Activated CD8-positive, alpha-beta T cell treated with anti-CD3 and anti-CD28 coated beads for 36 hours (primary cell): ENCODE data around the gene ZNF76. TPM values are rescaled to one million over a fixed set of nuclear protein-coding genes. Genes with fewer than 3 reads are reported as not detected.
"Not testable (repeated sequence)": the region's sequence is repeated elsewhere in the genome, so short reads cannot be mapped to it uniquely, and the experiment has no call there.

Experiments
- ATAC-seq: fragments of 200-7000 bp; cut with Tn5 transposase; one replicate; pipeline ENCODE4 v1.10.0; 2021; ENCODE audit warnings: mild to moderate bottlenecking, moderate library complexity
- CTCF ChIA-PET: fragments of 350-600 bp; sonication (Branson Sonifier 250); formaldehyde crosslinking; loops from one replicate; lab custom pipeline; 2021; ENCODE audit warnings: antibody characterized with exemption; lab: Charles Lee
- POLR2A ChIA-PET: fragments of 350-600 bp; sonication (Branson Sonifier 250); formaldehyde crosslinking; loops from one replicate; lab custom pipeline; 2021; ENCODE audit warnings: antibody characterized with exemption; lab: Charles Lee
- DNase-seq: peaks from one replicate; pipeline ENCODE4 v3.0.0-alpha.2; 2020
- H3K27ac Mint-ChIP-seq: one replicate; pipeline ENCODE4 v1.8.0; 2021; ENCODE audit warnings: mild to moderate bottlenecking, mixed read lengths
- H3K27me3 Mint-ChIP-seq: one replicate; pipeline ENCODE4 v1.8.0; 2021; ENCODE audit warnings: mixed read lengths
- H3K36me3 Mint-ChIP-seq: one replicate; pipeline ENCODE4 v1.8.0; 2021; ENCODE audit warnings: low read depth, mixed read lengths
- H3K4me1 Mint-ChIP-seq: one replicate; pipeline ENCODE4 v1.8.0; 2021; ENCODE audit warnings: low read depth, mixed read lengths
- H3K4me3 Mint-ChIP-seq: one replicate; pipeline ENCODE4 v1.8.0; 2021; ENCODE audit warnings: mild to moderate bottlenecking, moderate library complexity, mixed read lengths
- H3K9me3 Mint-ChIP-seq: one replicate; pipeline ENCODE4 v1.8.0; 2021; ENCODE audit warnings: mixed read lengths
- intact Hi-C: fragments of 100-400 bp; cut with micrococcal nuclease; formaldehyde crosslinking; loops from one replicate; pipeline ENCODE4 v1.10.0; 2022
- total RNA-seq, 2 experiments: library from RNA; stranded (reverse); gene quantifications; one replicate each; pipeline ENCODE4 v1.2.3, GENCODE V29; 2021
- TF ChIP-seq, protein P1 (sequence below): fragments of 200-600 bp; IDR thresholded peaks from one replicate; pipeline ENCODE4 v1.8.0; 2022; ENCODE audit warnings: antibody characterized with exemption, mild to moderate bottlenecking

Gene ZNF76
- total RNA-seq, 2 experiments from 2014 or later, result 34.4 to 35.2 TPM

DNA sequence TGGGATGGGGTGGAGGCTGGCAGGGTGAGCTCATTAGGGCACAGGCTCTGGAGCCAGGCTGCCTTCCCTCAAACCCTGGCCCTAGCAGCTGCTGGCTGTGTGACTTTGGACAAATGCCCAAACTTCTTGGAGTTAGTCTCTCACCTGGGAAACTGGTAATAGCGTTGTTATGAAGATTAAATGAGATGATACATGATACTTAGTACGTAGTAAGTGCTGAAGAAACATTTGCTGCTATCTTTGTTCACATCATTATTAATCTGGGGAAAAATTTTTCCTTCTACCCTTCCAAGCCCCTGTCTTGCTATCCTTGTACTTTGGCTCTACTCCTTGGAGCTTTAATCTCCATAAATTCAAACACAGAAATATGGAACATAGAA is 60.5 kb downstream of the ZNF76 start:
- H3K36me3 Mint-ChIP-seq, result peaks cover 62% of the 10 kb centered on the region
- H3K27me3 Mint-ChIP-seq, result no peaks in the 10 kb centered on the region

GRCh38 chr6:35321091-35321490 is 61.6 kb downstream of the ZNF76 start:
- H3K27ac Mint-ChIP-seq, result peak overlapping the region; percentile 8
- TF ChIP-seq, protein P1, sequence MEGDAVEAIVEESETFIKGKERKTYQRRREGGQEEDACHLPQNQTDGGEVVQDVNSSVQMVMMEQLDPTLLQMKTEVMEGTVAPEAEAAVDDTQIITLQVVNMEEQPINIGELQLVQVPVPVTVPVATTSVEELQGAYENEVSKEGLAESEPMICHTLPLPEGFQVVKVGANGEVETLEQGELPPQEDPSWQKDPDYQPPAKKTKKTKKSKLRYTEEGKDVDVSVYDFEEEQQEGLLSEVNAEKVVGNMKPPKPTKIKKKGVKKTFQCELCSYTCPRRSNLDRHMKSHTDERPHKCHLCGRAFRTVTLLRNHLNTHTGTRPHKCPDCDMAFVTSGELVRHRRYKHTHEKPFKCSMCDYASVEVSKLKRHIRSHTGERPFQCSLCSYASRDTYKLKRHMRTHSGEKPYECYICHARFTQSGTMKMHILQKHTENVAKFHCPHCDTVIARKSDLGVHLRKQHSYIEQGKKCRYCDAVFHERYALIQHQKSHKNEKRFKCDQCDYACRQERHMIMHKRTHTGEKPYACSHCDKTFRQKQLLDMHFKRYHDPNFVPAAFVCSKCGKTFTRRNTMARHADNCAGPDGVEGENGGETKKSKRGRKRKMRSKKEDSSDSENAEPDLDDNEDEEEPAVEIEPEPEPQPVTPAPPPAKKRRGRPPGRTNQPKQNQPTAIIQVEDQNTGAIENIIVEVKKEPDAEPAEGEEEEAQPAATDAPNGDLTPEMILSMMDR, result no peak
- CTCF ChIA-PET, result interaction anchor here (1.9 to 16.8 kb wide), 3 partner anchors 11 to 147 kb away, joined by 7 to 241 read pairs (median 7); partner anchors contain the start of gene DEF6
- intact Hi-C loops, result no loop called here
- no peaks in the 10 kb centered on the region for H3K9me3 Mint-ChIP-seq
- no peak for ATAC-seq
- POLR2A ChIA-PET, result interaction anchor here (0.6 to 1.8 kb wide), 4 partner anchors 23 to 722 kb away, joined by 3 to 4 read pairs (median 3); partner anchors contain the start of gene RPL10A
- no peak overlapping the region for H3K4me3 Mint-ChIP-seq
- H3K4me1 Mint-ChIP-seq, result peaks cover 16% of the 10 kb centered on the region
- DNase-seq, result no peak
- peaks cover 56% of the 10 kb centered on the region for H3K36me3 Mint-ChIP-seq
- no peaks in the 10 kb centered on the region for H3K27me3 Mint-ChIP-seq

More for the DNA sequence above, 60.5 kb downstream of the ZNF76 start:
- intact Hi-C loops, result no loop called here
- Mint-ChIP-seq H3K4me3 (no peak overlapping the region), H3K9me3 (no peaks in the 10 kb centered on the region), H3K27ac (no peak overlapping the region), H3K4me1 (peaks cover 21% of the 10 kb centered on the region)
- ChIA-PET CTCF (interaction anchor here (1.9 to 16.8 kb wide), 4 partner anchors 8 to 148 kb away, joined by 7 to 241 read pairs (median 9); partner anchors contain the start of gene DEF6), POLR2A (interaction anchor here (0.5 to 1.8 kb wide), 10 partner anchors 9 to 151 kb away, joined by 3 to 8 read pairs (median 4); partner anchors contain the start of genes DEF6, PPARD, RPL10A and ZNF76)
- no peak for ATAC-seq
- TF ChIP-seq, protein P1, result no peak
- DNase-seq, result no peak

GRCh38 chr6:35327349-35328027 is 68.0 kb downstream of the ZNF76 start:
- ATAC-seq (peak; percentile 95), DNase-seq (peak; percentile 88)
- no peak overlapping the region for H3K4me3 Mint-ChIP-seq
- POLR2A ChIA-PET, result interaction anchor here (1.2 to 3.2 kb wide), 5 partner anchors 17 to 122 kb away, joined by 3 to 19 read pairs (median 7); partner anchors contain the start of gene DEF6
- intact Hi-C loops, result loop anchor here (1.0 kb wide), 1 partner anchor 30 kb away; the partner anchor contains the start of gene DEF6
- no peaks in the 10 kb centered on the region for H3K27me3 Mint-ChIP-seq
- CTCF ChIA-PET, result interaction anchor here (0.7 to 16.8 kb wide), 19 partner anchors 9 to 195 kb away, joined by 3 to 241 read pairs (median 10); partner anchors contain the start of genes DEF6, FANCE, PPARD and RPL10A
- H3K4me1 Mint-ChIP-seq, result peaks cover 18% of the 10 kb centered on the region
- H3K36me3 Mint-ChIP-seq, result peaks cover 17% of the 10 kb centered on the region
- peak overlapping the region; percentile 68 for H3K27ac Mint-ChIP-seq
- TF ChIP-seq, protein P1, result peak; percentile 76
- no peaks in the 10 kb centered on the region for H3K9me3 Mint-ChIP-seq

DNA sequence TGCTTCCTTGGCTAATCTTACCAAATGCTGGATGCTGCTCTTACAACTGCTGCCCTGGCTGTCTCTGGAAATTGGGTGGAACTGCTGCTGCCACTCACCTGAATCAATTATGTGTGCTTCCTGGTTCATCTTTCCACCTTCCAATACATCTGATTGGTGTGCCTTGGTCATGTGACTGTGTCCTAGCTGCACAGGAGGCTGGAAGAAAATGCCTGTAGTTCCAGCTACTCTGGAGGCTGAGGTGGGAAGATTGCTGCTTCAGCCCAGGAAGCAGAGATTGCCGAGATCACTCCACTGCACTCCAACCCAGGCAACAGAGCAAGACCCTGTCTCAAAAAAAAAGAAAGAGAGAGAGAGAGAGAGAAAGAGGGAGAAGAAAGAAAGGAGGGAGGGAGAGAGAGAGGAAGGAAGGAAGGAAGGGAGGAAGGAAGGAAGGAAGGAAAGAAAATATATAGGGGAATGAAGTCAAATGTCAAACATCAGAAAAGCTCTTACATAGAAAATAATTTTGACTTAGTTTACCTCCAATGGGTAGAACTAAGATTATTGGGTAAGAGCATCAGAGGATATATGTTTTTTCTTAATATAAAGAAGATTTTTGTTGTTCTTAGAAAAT is 68.7 kb downstream of the ZNF76 start:
- H3K27ac Mint-ChIP-seq, result peak overlapping the region; percentile 14
- intact Hi-C loops, result no loop called here
- TF ChIP-seq, protein P1, result no peak
- H3K27me3 Mint-ChIP-seq, result no peaks in the 10 kb centered on the region
- H3K4me3 Mint-ChIP-seq, result no peak overlapping the region
- H3K4me1 Mint-ChIP-seq, result peaks cover 24% of the 10 kb centered on the region
- DNase-seq, result no peak
- ChIA-PET CTCF (interaction anchor here (0.7 to 16.8 kb wide), 19 partner anchors 9 to 267 kb away, joined by 3 to 241 read pairs (median 10); partner anchors contain the start of genes DEF6, FANCE, PPARD and RPL10A), POLR2A (interaction anchor here (0.7 to 3.2 kb wide), 6 partner anchors 18 to 564 kb away, joined by 3 to 19 read pairs (median 6); partner anchors contain the start of gene DEF6)
- no peaks in the 10 kb centered on the region for H3K9me3 Mint-ChIP-seq
- no peak for ATAC-seq
- H3K36me3 Mint-ChIP-seq, result peaks cover 15% of the 10 kb centered on the region

DNA sequence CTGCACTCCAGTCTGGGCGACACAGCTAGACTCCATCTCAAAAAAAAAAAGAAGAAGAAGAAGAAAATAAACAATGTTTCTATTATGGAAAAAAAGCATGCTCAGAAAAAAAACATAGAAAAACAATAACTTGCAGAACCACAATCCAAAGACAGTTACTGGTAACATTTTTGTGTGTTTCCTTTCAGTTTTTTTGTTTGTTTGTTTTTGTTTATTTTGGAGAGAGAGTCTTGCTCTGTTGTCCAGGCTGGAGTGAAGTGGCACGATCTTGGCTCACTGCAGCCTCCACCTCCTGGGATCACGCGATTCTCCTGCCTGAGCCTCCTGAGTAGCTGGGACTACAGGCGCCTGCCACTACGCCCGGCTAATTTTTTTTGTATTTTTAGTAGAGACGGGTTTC is 69.4 kb downstream of the ZNF76 start:
- CTCF ChIA-PET, result interaction anchor here (0.7 to 16.8 kb wide), 10 partner anchors 10 to 266 kb away, joined by 3 to 241 read pairs (median 14); partner anchors contain the start of genes DEF6, PPARD and RPL10A
- ATAC-seq, H3K27ac Mint-ChIP-seq: not testable (repeated sequence)

More for the DNA sequence above, 69.4 kb downstream of the ZNF76 start:
- Mint-ChIP-seq H3K4me1 (peaks cover 26% of the 10 kb centered on the region), H3K36me3 (peaks cover 13% of the 10 kb centered on the region)
- H3K4me3 Mint-ChIP-seq, H3K9me3 Mint-ChIP-seq, intact Hi-C loops, DNase-seq, H3K27me3 Mint-ChIP-seq: not testable (repeated sequence)
- POLR2A ChIA-PET, result interaction anchor here (0.7 to 3.2 kb wide), 5 partner anchors 19 to 563 kb away, joined by 3 to 19 read pairs (median 7); partner anchors contain the start of gene DEF6
